NCI-H446 treated with DMSO at 0.1 percent for 48 hours (cell line): ENCODE data around the gene CCL14.
"Not testable (repeated sequence)": the region's sequence is repeated elsewhere in the genome, so short reads cannot be mapped to it uniquely, and the experiment has no call there.

Source experiments
- DNase-seq: peaks from one replicate; lab custom pipeline; 2025; lab: John Stamatoyannopoulos, UW

The CCL14 gene

GRCh38 chr17:35942588-35943186, 43.8 kb downstream of the CCL14 start:
- DNase-seq: no peak

GRCh38 chr17:35938492-35938891, 48.0 kb downstream of the CCL14 start:
- not testable (repeated sequence) for DNase-seq

- DNase-seq: no peak
Observed at GRCh38 chr17:35936063-35936462, 50.5 kb downstream of the CCL14 start.

GRCh38 chr17:35934760-35935159, 51.8 kb downstream of the CCL14 start:
- no peak for DNase-seq
